MM.1S (cell line): ENCODE measurements around the gene CAB39.

Experiments used
- EZH2 ChIP-seq: fragments of 300-600 bp; sonication (generic); optimal IDR thresholded peaks from 2 replicates; pipeline ENCODE3; 2017; ENCODE audit warnings: low read depth, mild to moderate bottlenecking, antibody characterized with exemption, low read length, mixed read lengths
- EZH2phosphoT487 ChIP-seq: fragments of 300-600 bp; sonication (generic); IDR thresholded peaks from 2 replicates; pipeline ENCODE4 v1.6.1; 2018; ENCODE audit warnings: antibody characterized with exemption, low read length
- TF ChIP-seq, protein P1 (sequence below): fragments of 300-600 bp; sonication (generic); IDR thresholded peaks from 2 replicates; pipeline ENCODE4 v1.5.1; 2016; ENCODE audit warnings: antibody characterized with exemption, low read length, mixed read lengths

DNA sequence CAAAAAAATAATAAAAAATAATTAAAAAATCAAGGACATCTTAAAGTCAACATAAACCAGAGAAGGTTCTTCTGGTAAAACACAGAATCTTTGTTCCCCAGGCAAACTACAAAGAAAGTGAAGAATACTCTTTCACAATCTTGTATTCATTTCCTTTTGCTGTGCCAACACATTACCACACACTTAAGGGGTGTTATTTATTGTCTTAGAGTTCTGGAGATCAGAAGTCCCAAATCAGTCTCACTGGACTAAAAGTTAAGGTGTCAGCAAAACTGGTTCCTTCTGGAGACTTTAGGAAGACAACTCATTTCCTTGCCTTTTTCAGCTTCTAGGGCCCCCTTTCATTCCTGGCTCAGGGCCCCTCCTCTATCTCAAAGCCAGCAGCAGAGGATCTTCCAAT is 12.2 kb upstream of the CAB39 start:
- TF ChIP-seq, protein P1, sequence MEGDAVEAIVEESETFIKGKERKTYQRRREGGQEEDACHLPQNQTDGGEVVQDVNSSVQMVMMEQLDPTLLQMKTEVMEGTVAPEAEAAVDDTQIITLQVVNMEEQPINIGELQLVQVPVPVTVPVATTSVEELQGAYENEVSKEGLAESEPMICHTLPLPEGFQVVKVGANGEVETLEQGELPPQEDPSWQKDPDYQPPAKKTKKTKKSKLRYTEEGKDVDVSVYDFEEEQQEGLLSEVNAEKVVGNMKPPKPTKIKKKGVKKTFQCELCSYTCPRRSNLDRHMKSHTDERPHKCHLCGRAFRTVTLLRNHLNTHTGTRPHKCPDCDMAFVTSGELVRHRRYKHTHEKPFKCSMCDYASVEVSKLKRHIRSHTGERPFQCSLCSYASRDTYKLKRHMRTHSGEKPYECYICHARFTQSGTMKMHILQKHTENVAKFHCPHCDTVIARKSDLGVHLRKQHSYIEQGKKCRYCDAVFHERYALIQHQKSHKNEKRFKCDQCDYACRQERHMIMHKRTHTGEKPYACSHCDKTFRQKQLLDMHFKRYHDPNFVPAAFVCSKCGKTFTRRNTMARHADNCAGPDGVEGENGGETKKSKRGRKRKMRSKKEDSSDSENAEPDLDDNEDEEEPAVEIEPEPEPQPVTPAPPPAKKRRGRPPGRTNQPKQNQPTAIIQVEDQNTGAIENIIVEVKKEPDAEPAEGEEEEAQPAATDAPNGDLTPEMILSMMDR = no peak
- no peak for TF ChIP-seq EZH2
- no peak for TF ChIP-seq EZH2phosphoT487
